Measurements from ENCODE around the gene CEP162. TPM values are rescaled to one million over a fixed set of nuclear protein-coding genes. Genes with fewer than 3 reads are reported as not detected.

The CEP162 gene
- total RNA-seq: 5.6 and 6.7 TPM in 2 replicates

GRCh38 chr6:84227434-84228197 lies at the start of gene CEP162:
CEP162 (minus strand) TSS chr6:84227643; CDS start chr6:84226393, 1,250 bp downstream.

Other genes with a start within 250 kb of the CEP162 start
- gene MRAP2, start 193.9 kb downstream of the CEP162 start, total RNA-seq: 0.38 and 4.6 TPM in 2 replicates